ENCODE results near the gene DUSP6. TPM values are rescaled to one million over a fixed set of nuclear protein-coding genes. Genes with fewer than 3 reads are reported as not detected.
A peak's percentile ranks its signal among the peaks of the same experiment; 100 is the strongest.

Gene DUSP6, protein sequence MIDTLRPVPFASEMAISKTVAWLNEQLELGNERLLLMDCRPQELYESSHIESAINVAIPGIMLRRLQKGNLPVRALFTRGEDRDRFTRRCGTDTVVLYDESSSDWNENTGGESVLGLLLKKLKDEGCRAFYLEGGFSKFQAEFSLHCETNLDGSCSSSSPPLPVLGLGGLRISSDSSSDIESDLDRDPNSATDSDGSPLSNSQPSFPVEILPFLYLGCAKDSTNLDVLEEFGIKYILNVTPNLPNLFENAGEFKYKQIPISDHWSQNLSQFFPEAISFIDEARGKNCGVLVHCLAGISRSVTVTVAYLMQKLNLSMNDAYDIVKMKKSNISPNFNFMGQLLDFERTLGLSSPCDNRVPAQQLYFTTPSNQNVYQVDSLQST
- polyA plus RNA-seq (ENCODE audit: insufficient read length): 76.1 TPM
- long read RNA-seq, donor 1, full-length matches to known transcripts: 51 of 51 reads
- long read RNA-seq, donor 1, partial matches to known transcripts: 0 of 51 reads
- long read RNA-seq, donor 1, other reads (novel, unspliced or antisense): 0 of 51 reads
- long read RNA-seq, donor 2, full-length matches to known transcripts: 34 of 34 reads
- long read RNA-seq, donor 2, partial matches to known transcripts: 0 of 34 reads
- long read RNA-seq, donor 2, other reads (novel, unspliced or antisense): 0 of 34 reads
- long read RNA-seq, donor 3, full-length matches to known transcripts: 32 of 32 reads
- long read RNA-seq, donor 3, partial matches to known transcripts: 0 of 32 reads
- long read RNA-seq, donor 3, other reads (novel, unspliced or antisense): 0 of 32 reads
- long read RNA-seq, donor 4, partial matches to known transcripts: 0 of 1 reads
- long read RNA-seq, donor 4, other reads (novel, unspliced or antisense): 0 of 1 reads
- long read RNA-seq, donor 5, full-length matches to known transcripts: 48 of 48 reads
- long read RNA-seq, donor 5, partial matches to known transcripts: 0 of 48 reads
- long read RNA-seq, donor 5, other reads (novel, unspliced or antisense): 0 of 48 reads
- long read RNA-seq, donor 6, full-length matches to known transcripts: 44 of 50 reads
- long read RNA-seq, donor 6, partial matches to known transcripts: 6 of 50 reads
- long read RNA-seq, donor 6, other reads (novel, unspliced or antisense): 0 of 50 reads
- long read RNA-seq, donor 7, full-length matches to known transcripts: 58 of 66 reads
- long read RNA-seq, donor 7, partial matches to known transcripts: 8 of 66 reads
- long read RNA-seq, donor 7, other reads (novel, unspliced or antisense): 0 of 66 reads
- long read RNA-seq, donor 8, full-length matches to known transcripts: 12 of 12 reads
- long read RNA-seq, donor 8, partial matches to known transcripts: 0 of 12 reads
- long read RNA-seq, donor 8, other reads (novel, unspliced or antisense): 0 of 12 reads

DNA sequence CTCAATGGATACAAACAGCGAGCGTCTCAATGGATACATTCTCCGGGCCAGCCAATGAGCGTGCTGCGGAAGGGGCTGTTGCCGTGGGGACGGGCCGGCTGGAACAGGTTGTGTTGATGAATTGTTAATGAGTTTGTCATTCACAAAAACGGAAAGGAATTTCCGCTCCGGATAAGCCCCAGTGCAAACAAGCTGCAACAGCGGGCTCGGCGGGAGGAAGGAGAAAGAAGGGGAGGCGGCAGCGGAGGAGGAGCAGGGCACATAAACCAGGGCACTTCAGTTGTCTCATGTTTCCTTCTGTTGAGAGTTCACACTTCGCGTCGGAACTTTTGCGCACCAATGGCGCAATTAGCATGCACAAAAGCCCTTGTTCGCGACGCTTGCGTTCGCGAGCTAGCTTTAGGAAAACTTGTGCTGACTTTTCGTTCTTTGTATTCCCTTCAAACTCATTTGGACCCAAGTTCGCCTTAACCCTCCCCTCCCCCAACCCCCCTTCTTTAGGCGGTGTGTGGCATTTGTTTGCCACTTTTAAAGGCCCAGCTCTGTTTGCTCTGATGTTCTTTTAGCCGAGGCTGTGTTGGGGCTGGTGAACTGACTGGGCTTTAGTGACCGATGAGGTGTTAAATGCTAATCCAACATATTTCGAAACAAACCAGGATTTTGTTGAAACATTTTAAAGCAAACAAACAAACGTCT is at the start of gene DUSP6:
TSS of gene DUSP6 (minus strand) at position 10 of the 696 bp plus-strand sequence. CDS start 462 bp downstream, outside the sequence.
- DNase-seq: peak; percentile 97

DNA sequence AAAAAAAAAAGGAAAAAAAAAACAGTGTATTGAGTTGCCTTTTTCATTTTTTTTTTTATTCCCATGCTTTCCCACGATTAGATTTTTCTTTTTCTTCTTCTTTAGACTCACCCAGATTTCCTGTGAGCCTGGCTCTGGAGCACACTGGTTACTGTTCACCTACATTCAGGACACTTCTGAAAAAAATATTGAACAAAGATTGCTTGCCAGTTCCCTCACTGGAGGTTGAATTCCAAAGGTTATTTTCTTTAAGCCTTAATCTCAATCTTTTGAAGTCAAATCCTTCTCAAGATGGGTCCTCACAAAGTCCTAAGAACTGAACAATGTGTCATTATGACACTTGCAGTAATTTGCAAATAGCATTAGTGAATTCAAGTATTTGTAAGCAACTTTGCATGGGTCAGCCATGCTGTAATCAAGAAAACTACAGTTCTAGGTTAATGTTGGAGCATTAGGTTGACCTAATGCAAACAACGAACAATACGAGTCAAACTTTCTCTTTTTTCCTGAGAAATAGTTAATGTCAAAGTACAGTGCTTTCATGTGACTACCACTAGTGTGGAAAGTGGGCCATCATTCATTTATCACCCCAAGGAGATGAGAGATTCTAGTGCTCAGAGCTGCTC is 49.2 kb upstream of the DUSP6 start:
- DNase-seq: no peak

DNA sequence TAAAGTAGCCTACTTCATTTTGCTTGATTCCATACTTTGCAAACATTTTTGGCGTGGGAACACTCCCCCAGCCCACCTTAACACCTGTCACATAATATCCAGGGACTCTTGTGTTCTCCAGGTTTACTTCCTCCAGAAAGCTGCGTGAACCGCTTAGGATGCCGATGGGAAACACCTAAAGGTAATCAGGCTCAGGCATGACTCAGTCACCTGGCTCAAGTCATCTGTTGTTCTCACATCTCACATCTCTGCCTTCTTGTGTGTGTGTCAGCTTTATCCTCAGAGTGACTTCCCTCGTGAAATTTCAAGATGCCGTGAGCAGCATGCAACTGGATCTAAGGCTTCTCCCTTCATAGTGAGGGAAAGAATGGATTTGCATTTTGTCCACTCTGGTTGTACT is 48.1 kb upstream of the DUSP6 start:
- no peak for DNase-seq

DNA sequence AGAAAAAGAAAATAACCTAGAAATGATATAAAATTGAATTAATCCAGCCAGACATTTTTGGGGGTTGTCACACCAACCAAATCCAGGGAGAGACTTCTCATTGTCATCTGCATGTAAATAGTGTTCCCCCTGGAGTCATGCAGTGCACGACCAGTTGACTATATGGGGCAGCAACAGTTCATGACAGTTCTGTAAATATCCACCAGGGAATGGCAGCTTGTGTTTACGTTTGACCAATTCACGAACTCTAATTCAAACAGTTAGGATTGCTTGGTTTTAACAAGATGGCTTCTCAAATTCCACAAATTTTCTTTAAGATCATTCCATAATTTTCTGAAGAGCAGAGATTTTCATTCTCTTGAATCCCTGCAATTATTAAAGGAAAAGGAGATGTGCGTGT is 43.4 kb upstream of the DUSP6 start:
- no peak for DNase-seq

DNA sequence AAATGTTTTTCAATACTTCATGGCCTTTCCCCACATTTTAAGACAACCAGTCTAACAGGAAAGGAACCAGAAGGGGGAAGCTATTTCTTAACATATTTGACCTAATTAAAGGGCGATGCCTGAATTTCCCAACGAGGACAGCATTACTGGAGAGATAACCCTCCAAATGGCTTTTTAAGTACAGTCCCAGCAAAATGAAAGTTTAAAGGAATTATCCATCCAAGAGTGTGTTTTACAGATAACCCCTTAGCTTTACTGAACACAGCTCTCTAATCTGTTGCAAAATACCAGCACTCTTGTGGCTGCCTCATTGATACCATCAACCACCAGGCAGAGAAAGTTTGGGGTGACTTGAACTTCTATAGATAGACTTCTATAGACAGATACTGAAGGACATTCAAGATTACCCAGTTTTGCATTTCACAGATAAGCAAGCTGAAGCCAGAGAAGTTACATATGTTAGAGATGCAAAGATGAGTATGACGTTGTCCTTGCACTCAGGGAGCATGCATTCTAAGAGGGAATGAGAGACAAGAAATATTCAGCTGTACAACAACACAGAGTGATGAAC is 41.3 kb upstream of the DUSP6 start:
- DNase-seq: no peak

DNA sequence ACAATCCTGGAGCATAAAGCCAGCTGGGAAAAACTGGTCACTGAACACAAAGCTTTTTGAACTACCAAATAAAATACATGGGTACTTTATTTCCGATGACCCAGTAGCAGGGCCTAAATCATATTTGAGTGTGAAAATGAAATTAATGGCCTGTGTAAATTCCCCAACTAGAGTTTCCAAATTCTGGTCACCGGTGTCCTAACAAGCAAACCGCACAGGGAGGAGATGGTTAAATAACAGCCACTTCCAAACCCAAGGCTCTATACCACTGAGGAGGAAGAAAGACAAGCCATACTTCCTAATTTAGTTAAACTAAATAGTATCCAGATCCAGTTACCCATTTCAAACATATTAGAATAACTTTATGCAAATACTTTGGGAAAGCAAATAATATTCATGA is 40.1 kb upstream of the DUSP6 start:
- DNase-seq: no peak

DNA sequence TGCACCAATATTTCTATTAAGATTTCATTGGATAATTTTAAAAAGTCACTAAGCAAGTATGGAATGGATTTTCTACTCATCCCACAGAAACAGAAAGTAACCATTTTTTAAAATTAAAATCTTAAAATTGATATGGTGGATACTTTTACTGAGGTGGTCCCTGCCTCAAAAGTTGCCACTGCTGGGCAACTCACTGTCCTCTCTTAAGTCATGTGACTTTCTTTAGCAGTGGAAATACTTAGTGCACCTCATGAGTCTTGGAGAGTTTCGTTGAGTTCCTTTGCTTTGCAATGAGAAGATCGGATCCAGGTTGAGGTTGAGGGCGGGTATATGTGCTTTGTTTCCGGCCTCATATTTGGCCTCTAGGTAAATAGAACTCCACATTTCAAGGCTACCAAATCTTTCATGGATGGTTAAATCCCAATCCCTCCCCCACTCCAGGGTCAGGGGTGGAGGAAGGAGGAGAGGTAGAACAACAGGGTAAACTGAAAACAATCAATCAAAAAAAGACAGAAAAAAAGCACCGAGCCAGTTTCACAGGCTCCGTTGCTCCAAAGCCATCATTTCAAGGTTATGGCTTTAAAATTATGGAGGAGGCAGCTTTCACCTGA is 39.5 kb upstream of the DUSP6 start:
- DNase-seq: no peak

DNA sequence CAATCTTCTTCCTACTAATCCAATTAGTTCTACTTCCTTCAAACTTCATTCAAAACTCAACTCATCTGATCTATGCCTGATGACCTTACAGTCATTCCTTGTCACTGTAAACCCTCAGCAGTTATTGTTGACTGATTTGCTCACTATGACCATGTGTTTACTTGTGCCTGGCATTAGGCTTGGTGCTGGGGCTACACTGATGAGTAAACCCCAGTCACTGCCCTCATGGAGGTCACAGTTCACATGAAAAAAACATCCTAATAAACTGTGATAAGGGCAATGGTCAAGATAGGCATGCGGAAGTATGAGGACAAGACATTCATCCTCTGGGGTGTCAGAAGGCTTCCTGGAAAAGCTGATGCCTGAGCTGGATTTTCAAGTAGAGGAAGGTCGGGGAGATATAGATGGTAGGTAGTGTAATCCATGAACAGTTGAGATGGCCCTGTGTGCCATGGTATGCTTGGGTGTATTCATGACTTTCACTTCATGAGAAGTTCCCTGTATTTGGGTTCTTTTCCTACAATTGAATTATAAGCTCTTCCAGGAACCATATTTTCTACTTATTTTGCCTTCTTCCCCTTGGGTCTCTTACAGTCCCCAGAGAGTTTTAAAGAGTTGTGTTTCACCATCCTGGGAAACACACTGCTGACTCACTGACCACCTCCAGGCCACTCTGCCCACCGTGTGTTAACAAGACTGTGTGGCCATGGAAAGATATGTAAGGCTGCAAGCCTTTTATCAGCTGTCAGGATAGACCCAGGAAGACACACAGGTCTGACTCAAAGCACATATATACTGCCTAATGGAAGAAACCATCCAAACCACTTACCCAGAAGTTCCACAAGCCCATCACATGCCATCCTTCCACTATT is 38.7 kb upstream of the DUSP6 start:
- no peak for DNase-seq

DNA sequence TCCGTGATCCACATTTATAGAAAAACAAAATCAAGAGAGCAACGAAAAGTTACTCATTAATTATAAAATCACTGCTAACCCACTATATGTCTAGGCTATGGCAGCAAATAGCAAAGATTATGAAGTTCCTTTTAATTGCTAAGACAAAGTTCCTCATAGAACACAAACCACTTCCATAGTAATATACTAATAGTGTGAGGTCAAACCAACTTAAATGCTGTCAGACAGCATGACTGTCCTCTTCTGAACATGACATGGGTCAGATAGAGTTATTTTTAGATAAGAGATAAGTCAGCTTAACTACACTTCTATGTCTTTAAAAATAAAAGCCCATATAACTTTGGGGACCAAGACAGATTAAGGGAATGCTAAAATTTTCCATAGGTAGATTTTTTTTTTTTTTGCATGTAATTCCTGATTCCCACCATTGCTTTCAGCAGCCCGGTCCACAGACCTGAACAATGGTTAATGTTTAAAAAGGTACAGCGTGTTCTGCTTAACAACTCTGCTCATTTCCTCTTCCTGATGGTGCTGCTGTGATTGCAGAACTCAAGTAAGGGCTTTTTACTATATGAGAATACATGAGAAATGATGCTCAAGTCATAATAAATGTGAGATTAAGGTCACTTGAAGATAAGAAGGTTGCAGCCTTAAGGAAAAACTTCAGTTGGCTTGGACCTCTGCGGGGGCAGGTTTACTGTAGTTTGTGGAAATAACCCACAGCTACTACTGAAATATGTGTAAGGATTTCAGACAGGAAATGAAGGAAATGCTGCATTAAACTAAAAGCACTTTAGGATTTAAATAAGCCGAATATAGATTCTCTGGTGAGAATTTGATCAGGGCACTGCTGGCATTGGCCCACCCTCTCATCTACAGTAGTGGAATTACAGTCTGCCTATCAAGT is 37.7 kb upstream of the DUSP6 start:
- no peak for DNase-seq

DNA sequence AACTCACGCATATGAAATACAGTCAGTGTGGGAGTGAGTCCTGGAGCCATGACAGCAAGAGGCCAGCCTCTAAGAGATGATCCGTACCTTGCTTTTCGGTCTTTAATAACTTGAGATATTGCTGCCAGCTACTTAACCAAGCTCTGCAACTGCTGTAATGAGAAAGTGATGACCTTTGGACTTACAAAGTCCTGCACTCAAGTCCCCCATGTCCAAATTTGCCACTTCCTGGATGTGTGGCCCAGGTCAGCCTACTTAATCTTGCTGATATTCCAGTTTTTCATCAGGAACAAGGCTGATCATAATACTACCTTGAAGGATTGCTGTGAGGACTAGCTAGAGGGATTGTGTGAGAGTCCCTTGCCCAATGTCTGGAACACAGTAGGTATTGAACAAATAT is 33.8 kb upstream of the DUSP6 start:
- DNase-seq: no peak

DNA sequence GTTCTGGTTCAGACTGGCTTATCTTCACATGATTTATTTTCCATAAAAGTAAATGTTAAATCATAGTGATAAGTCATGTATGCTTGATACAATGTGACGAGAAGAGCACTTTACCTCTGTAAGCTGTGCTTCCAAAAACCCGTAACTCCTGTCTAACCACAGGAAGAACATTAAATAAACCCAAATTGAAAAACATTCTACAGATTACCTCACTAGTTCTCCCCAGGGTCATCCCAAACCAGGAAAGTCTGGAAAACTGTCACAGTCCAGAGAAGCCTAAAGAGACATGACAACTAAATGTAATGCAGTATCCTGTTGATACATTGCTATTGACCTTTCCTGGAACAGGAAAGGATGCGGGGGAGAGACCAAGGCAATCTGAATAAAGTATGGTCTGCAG is 32.5 kb upstream of the DUSP6 start:
- DNase-seq: no peak

DNA sequence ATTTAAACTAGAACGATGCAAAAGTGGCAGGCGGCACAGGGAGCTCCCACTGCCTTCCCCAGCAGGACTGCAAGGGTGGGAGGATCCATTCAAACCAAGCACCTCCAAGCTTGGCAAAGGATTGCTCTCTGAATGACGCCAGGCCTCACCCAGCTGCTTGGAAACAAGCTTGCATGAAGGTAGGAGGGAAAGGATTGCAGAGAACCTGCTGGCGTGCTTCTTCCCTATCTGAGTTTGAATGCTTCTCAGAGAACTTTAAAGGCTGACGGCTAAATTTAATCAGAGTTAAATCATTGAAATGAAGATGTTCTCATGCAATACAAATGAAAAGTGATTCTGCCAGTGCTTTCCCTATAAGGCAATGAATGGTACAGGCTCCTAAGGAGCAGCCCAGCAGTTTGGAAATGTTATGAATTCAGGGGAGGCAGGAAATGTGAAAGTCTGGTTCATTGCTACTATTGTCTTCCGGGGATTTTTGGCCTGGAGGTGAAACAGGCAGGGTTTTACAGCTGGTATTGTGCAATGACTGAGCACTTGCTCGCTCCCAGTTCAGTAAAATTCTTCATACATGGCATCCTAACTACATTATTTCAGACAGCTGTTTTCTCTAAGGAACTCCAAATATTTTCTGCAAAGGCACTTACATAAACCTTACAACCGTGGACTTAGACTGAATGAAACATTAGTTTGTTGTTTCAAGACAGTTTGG is 31.9 kb upstream of the DUSP6 start:
- DNase-seq: no peak

DNA sequence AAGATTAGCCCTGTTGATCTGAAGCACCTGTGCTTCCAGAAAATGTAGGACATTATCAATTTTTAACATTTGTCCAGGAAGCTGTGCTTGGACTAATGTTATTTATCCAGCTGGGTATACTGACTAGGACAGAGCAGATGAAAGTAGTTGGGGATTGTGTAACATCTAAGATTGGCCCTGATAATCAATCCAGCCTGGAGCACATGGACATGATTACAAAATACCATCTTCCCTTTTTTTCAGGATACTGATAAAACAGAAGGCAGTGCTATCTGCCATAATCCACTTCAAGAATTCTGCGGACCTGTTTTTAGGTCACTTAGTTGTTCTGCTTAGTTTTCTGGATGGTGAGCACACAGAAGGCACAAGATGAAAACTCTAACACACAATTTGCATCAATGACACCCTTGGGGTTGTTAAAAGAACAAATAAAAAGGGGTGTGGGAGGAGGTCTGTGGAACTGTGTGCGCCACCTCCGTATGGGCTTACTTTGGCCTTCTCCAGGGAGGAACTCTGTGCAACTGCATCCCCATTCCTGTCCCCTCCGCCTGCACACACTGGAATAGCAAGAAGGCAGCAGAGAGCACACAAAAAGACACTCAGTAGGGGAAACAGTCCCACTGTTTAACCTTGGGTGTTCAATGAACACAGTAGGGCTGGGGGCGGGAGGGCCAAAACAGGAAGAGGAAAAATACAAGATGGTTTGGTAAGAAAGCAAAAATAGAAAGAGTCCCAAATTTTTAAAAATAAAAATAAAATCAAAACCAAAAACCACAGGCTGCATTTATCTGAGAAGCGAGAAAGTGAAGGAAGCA is 31.1 kb upstream of the DUSP6 start:
- DNase-seq: no peak

DNA sequence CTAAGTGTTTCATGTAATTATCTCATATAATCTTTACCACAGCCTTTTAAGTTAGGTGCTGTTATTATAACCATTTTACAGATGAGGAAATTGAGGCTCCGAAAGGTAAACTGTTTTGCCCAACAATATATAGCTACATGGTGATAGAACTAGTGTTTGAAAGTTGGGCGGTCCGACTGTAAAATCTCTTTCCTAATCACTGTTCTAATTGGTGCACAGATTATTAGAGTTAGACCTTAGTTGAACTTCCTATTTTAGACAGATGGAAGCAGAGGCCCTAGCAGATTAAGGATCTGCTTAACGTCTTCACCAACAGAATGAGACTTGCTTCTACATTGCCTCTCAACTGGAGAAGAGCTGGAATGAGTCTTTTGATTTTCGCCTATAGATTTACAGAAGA is 30.0 kb upstream of the DUSP6 start:
- DNase-seq: no peak

DNA sequence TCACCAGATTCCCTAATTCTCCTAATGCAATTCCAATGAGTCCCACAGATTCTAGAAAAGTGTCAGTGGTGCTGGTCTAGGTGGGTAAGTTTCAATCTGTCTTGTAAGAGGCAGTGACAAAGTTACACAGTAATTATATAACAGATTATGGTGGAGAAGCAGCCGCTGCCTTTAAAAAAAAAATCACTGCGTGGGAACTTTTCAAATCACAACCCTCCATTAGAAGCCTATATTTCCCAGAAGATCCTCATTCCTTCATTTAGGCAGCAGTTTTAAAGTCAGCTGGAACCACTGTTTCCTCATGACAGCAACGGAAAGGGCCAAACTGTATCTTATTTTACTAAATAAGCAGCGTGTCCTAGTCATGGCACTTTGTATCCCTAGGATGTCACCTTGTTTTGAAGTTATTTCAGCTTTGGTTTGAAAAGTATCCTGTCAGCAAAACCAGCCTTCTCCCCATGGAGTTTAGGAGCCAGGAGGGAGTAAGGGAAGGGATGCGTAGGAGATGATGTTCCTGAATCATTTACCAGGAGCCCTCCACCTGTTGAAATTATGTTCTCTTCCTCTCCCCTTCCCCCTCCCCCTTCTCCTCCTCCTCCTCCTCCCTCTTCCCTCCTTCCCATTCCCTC is 27.7 kb upstream of the DUSP6 start:
- DNase-seq: no peak

Measured in left kidney (tissue), 8 donors.